ENCODE measurements around the gene GART. TPM values are rescaled to one million over a fixed set of nuclear protein-coding genes. Genes with fewer than 3 reads are reported as not detected.

GART gene
- total RNA-seq, 1 donor from 2014 or later = 139 TPM

DNA sequence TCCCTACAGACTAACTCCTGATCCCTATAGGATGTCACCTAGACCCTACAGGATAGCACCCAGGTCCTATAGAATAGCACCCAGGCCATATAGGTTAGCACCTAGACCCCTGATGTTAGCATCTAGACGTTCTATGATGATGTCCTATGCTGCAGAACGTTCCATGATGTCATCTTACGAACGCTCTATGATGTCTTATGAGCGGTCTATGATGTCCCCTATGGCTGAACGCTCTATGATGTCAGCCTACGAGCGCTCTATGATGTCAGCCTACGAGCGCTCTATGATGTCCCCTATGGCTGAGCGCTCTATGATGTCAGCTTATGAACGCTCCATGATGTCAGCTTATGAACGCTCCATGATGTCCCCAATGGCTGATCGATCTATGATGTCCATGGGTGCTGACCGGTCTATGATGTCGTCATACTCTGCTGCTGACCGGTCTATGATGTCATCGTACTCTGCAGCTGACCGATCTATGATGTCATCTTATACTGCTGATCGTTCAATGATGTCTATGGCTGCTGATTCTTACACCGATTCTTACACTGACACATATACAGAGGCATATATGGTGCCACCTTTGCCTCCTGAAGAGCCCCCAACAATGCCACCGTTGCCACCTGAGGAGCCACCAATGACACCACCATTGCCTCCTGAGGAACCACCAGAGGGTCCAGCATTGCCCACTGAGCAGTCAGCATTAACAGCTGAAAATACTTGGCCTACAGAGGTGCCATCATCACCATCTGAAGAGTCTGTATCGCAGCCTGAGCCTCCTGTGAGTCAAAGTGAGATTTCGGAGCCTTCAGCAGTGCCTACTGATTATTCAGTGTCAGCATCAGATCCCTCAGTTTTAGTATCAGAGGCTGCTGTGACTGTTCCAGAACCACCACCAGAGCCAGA is 10.4 kb upstream of the GART start:
- peak overlapping the region; percentile 10 for H3K27ac Mint-ChIP-seq (ENCODE audit: unreplicated experiment)
- DNase-seq (ENCODE audit: low read depth, low spot score) = no peak
- H3K4me1 Mint-ChIP-seq = peaks cover 5% of the 10 kb centered on the region
- H3K27me3 Mint-ChIP-seq (ENCODE audit: low read depth) = no peaks in the 10 kb centered on the region
- TF ChIP-seq, protein P1, sequence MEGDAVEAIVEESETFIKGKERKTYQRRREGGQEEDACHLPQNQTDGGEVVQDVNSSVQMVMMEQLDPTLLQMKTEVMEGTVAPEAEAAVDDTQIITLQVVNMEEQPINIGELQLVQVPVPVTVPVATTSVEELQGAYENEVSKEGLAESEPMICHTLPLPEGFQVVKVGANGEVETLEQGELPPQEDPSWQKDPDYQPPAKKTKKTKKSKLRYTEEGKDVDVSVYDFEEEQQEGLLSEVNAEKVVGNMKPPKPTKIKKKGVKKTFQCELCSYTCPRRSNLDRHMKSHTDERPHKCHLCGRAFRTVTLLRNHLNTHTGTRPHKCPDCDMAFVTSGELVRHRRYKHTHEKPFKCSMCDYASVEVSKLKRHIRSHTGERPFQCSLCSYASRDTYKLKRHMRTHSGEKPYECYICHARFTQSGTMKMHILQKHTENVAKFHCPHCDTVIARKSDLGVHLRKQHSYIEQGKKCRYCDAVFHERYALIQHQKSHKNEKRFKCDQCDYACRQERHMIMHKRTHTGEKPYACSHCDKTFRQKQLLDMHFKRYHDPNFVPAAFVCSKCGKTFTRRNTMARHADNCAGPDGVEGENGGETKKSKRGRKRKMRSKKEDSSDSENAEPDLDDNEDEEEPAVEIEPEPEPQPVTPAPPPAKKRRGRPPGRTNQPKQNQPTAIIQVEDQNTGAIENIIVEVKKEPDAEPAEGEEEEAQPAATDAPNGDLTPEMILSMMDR (conservative IDR thresholded peaks at IDR 0.05) = no peak
- peaks cover 45% of the 10 kb centered on the region for H3K36me3 Mint-ChIP-seq (ENCODE audit: low read depth)
- no peaks in the 10 kb centered on the region for H3K9me3 Mint-ChIP-seq
- no peak overlapping the region for H3K4me3 Mint-ChIP-seq

DNA sequence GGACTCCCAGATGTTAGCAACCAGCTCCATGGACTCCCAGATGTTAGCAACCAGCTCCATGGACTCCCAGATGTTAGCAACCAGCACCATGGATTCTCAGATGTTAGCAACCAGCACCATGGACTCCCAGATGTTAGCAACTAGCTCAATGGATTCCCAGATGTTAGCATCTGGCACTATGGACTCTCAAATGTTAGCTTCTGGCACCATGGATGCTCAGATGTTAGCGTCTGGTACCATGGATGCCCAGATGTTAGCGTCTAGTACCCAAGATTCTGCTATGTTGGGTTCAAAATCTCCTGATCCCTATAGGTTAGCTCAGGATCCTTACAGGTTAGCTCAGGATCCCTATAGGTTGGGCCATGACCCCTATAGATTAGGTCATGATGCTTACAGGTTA is 9.7 kb upstream of the GART start:
- H3K36me3 Mint-ChIP-seq (ENCODE audit: low read depth) = peaks cover 44% of the 10 kb centered on the region
- no peaks in the 10 kb centered on the region for H3K27me3 Mint-ChIP-seq (ENCODE audit: low read depth)
- H3K4me3 Mint-ChIP-seq = no peak overlapping the region
- no peak overlapping the region for H3K27ac Mint-ChIP-seq (ENCODE audit: unreplicated experiment)
- peaks cover 5% of the 10 kb centered on the region for H3K4me1 Mint-ChIP-seq
- TF ChIP-seq, protein P1 (conservative IDR thresholded peaks at IDR 0.05) = no peak
- H3K9me3 Mint-ChIP-seq = no peaks in the 10 kb centered on the region
- no peak for DNase-seq (ENCODE audit: low read depth, low spot score)

DNA sequence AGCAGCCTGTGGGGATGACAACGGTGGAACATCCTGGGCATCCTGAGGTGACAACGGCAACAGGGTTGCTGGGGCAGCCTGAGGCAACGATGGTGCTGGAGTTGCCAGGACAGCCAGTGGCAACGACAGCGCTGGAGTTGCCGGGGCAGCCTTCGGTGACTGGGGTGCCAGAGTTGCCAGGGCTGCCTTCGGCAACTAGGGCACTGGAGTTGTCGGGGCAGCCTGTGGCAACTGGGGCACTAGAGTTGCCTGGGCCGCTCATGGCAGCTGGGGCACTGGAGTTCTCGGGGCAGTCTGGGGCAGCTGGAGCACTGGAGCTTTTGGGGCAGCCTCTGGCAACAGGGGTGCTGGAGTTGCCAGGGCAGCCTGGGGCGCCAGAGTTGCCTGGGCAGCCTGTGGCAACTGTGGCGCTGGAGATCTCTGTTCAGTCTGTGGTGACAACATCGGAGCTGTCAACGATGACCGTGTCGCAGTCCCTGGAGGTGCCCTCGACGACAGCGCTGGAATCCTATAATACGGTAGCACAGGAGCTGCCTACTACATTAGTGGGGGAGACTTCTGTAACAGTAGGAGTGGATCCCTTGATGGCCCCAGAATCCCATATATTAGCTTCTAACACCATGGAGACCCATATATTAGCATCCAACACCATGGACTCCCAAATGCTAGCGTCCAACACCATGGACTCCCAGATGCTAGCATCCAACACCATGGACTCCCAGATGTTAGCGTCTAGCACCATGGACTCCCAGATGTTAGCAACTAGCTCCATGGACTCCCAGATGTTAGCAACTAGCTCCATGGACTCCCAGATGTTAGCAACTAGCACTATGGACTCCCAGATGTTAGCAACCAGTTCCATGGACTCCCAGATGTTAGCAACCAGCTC is 9.1 kb upstream of the GART start:
- Mint-ChIP-seq H3K36me3 (ENCODE audit: low read depth) (peaks cover 40% of the 10 kb centered on the region), H3K27ac (ENCODE audit: unreplicated experiment) (no peak overlapping the region)

DNA sequence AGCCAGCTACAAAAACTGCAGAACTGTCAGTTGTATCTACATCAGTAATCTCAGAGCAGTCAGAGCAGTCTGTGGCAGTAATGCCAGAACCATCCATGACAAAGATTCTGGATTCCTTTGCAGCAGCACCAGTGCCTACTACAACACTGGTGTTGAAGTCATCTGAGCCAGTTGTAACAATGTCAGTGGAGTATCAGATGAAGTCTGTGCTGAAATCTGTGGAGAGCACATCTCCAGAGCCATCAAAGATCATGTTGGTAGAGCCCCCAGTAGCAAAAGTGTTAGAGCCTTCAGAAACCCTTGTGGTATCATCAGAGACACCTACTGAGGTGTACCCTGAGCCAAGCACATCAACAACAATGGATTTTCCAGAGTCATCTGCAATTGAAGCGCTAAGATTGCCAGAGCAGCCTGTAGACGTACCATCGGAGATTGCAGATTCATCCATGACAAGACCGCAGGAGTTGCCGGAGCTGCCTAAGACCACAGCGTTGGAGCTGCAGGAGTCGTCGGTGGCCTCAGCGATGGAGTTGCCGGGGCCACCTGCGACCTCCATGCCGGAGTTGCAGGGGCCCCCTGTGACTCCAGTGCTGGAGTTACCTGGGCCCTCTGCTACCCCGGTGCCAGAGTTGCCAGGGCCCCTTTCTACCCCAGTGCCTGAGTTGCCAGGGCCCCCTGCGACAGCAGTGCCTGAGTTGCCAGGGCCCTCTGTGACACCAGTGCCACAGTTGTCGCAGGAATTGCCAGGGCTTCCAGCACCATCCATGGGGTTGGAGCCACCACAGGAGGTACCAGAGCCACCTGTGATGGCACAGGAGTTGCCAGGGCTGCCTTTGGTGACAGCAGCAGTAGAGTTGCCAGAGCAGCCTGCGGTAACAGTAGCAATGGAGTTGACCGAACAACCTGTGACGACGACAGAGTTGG is 8.2 kb upstream of the GART start:
- H3K27ac Mint-ChIP-seq (ENCODE audit: unreplicated experiment) = no peak overlapping the region
- DNase-seq (ENCODE audit: low read depth, low spot score) = no peak
- peaks cover 16% of the 10 kb centered on the region for H3K4me1 Mint-ChIP-seq
- TF ChIP-seq, protein P1 (conservative IDR thresholded peaks at IDR 0.05) = no peak
- no peaks in the 10 kb centered on the region for H3K27me3 Mint-ChIP-seq (ENCODE audit: low read depth)
- no peak overlapping the region for H3K4me3 Mint-ChIP-seq
- H3K36me3 Mint-ChIP-seq (ENCODE audit: low read depth) = peaks cover 34% of the 10 kb centered on the region
- no peaks in the 10 kb centered on the region for H3K9me3 Mint-ChIP-seq

More for the DNA sequence above, 9.1 kb upstream of the GART start:
- TF ChIP-seq, protein P1 (conservative IDR thresholded peaks at IDR 0.05) = no peak
- Mint-ChIP-seq H3K4me3 (no peak overlapping the region), H3K27me3 (ENCODE audit: low read depth) (no peaks in the 10 kb centered on the region), H3K4me1 (peaks cover 6% of the 10 kb centered on the region), H3K9me3 (no peaks in the 10 kb centered on the region)
- DNase-seq (ENCODE audit: low read depth, low spot score) = no peak

DNA sequence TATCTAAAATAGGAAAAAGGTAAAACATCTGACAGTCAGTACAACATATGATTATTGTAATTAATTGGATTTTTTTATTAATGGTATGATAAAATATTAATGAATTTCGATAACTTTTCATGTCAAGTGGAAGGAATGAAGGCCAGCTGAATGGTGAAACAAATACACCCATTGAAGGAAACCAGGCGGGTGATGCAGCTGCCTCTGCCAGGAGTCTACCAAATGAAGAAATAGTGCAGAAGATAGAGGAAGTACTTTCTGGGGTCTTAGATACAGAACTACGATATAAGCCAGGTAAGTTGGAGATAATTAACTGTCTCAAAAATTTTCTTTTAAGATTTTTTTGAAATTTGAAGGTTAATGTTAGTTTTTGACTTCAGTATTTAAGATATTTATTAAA is 4.2 kb upstream of the GART start:
- no peak for DNase-seq (ENCODE audit: low read depth, low spot score)
- TF ChIP-seq, protein P1 (conservative IDR thresholded peaks at IDR 0.05) = no peak
- Mint-ChIP-seq H3K4me1 (peaks cover 23% of the 10 kb centered on the region), H3K36me3 (ENCODE audit: low read depth) (peaks cover 13% of the 10 kb centered on the region), H3K9me3 (no peaks in the 10 kb centered on the region), H3K27ac (ENCODE audit: unreplicated experiment) (no peak overlapping the region), H3K4me3 (peak overlapping the region; percentile 64), H3K27me3 (ENCODE audit: low read depth) (no peaks in the 10 kb centered on the region)

Measured in neural crest cell (in vitro differentiated cells).